Prostate gland (tissue), 2 donors: ENCODE data around the gene WDR18. TPM values are rescaled to one million over a fixed set of nuclear protein-coding genes. Genes with fewer than 3 reads are reported as not detected.

ENCODE experiments used
- DNase-seq: peaks from one replicate; pipeline ENCODE4 v3.0.0-alpha.2; 2019; ENCODE audit warnings: low spot score
- H3K27ac ChIP-seq, 2 donors: fragments of 200-600 bp; sonication (generic); 2 replicates each; pipeline ENCODE4 v1.5.1; 2017 to 2019
- H3K27me3 ChIP-seq: fragments of 200-600 bp; sonication (generic); replicated peaks from 2 replicates; pipeline ENCODE4 v1.5.1; 2019; ENCODE audit not compliant: insufficient read depth
- H3K36me3 ChIP-seq, 2 donors: fragments of 200-600 bp; sonication (generic); 1 replicate in 1 of 2; 2 replicates in 1 of 2; pipeline versions ENCODE4 v1.5.1 to v1.8.1; 2017 to 2019
- H3K4me1 ChIP-seq: fragments of 200-600 bp; sonication (generic); replicated peaks from 2 replicates; pipeline ENCODE4 v1.5.1; 2019
- H3K4me3 ChIP-seq, 2 donors: fragments of 200-600 bp; sonication (generic); 2 replicates each; pipeline ENCODE4 v1.5.1; 2017 to 2019
- H3K9me3 ChIP-seq: fragments of 200-600 bp; sonication (generic); 2 replicates; pipeline ENCODE4 v1.5.1; 2017
- CTCF ChIP-seq, 4 experiments: fragments of 200-600 bp in 2 of 4; fragments of 450-650 bp in 2 of 4; sonication (generic) in 2 of 4; IDR thresholded peaks; 1 replicate in 3 of 4; 2 replicates in 1 of 4; pipeline ENCODE4 v1.5.1; 2016 to 2019; ENCODE audit warnings: antibody characterized with exemption in 4 of 4, mild to moderate bottlenecking in 2 of 4, moderate library complexity in 2 of 4
- POLR2A ChIP-seq: fragments of 450-650 bp; IDR thresholded peaks from one replicate; pipeline ENCODE4 v1.6.1; 2016; ENCODE audit warnings: antibody characterized with exemption, mild to moderate bottlenecking
- POLR2AphosphoS5 ChIP-seq: sonication (generic); formaldehyde crosslinking; IDR thresholded peaks from one replicate; pipeline ENCODE4 v1.6.1; 2017; ENCODE audit warnings: antibody characterized with exemption
- WGBS: methylation state at CpG from one replicate; pipeline ENCODE4 v1.1.5; 2018; 5-methylcytosine and 5-hydroxymethylcytosine counted together
- intact Hi-C: fragments of 100-400 bp; cut with DNase I; formaldehyde crosslinking; loops from one replicate; pipeline ENCODE4 v1.14.2; 2022
- total RNA-seq, 2 donors: library from RNA; depleted of rRNA; stranded (reverse); fragments of >200 nt; gene quantifications; one replicate each; pipeline ENCODE4 v1.1.0, GENCODE V29; 2016

WDR18 gene
- total RNA-seq, 2 donors from 2014 or later: 35.0 to 94.8 TPM

- WGBS: 87% methylated on average over 15 of the region's 23 CpGs
- TF ChIP-seq POLR2A (no peak), POLR2AphosphoS5 (no peak)
- no peak overlapping the region for H3K27ac ChIP-seq
Measured at GRCh38 chr19:990746-991145, 6.6 kb downstream of the WDR18 start.

GRCh38 chr19:991174-991931 lies 7.2 kb downstream of the WDR18 start:
- no peak overlapping the region for H3K4me3 ChIP-seq
- H3K36me3 ChIP-seq: peaks cover 0 to 10% of the 10 kb centered on the region in 2 donors
- no peak for TF ChIP-seq POLR2A
- TF ChIP-seq POLR2AphosphoS5: no peak
- TF ChIP-seq CTCF (IDR thresholded peaks at IDR 0.05): no peak
- H3K27ac ChIP-seq: no peak overlapping the region
- intact Hi-C loops: no loop called here
- H3K27me3 ChIP-seq: no peaks in the 10 kb centered on the region
- no peaks in the 10 kb centered on the region for H3K9me3 ChIP-seq
- H3K4me1 ChIP-seq: no peaks in the 10 kb centered on the region
- DNase-seq: no peak
- 86% methylated on average over 39 of the region's 47 CpGs for WGBS

More at GRCh38 chr19:990746-991145, 6.6 kb downstream of the WDR18 start:
- H3K9me3 ChIP-seq: no peaks in the 10 kb centered on the region
- no peaks in the 10 kb centered on the region for H3K27me3 ChIP-seq
- H3K4me1 ChIP-seq: no peaks in the 10 kb centered on the region
- intact Hi-C loops: no loop called here
- no peak for DNase-seq
- H3K4me3 ChIP-seq: no peak overlapping the region
- H3K36me3 ChIP-seq: peaks cover 0 to 14% of the 10 kb centered on the region in 2 donors

GRCh38 chr19:991932-992669 lies 8.0 kb downstream of the WDR18 start:
- TF ChIP-seq POLR2AphosphoS5 (no peak), CTCF (IDR thresholded peaks at IDR 0.05) (no peak), POLR2A (no peak)
- Histone ChIP-seq H3K27me3 (no peaks in the 10 kb centered on the region), H3K27ac (no peak overlapping the region), H3K9me3 (no peaks in the 10 kb centered on the region), H3K36me3 (peaks cover 0 to 7% of the 10 kb centered on the region in 2 donors), H3K4me1 (no peaks in the 10 kb centered on the region), H3K4me3 (no peak overlapping the region)
- WGBS: 91% methylated on average over 42 of the region's 42 CpGs
- no peak for DNase-seq
- intact Hi-C loops: no loop called here

GRCh38 chr19:992670-993055 lies 8.5 kb downstream of the WDR18 start:
- no peak overlapping the region for H3K4me3 ChIP-seq
- WGBS: 90% methylated on average over 13 of the region's 13 CpGs
- intact Hi-C loops: no loop called here

More at GRCh38 chr19:992670-993055, 8.5 kb downstream of the WDR18 start:
- Histone ChIP-seq H3K36me3 (peaks cover 0 to 7% of the 10 kb centered on the region in 2 donors), H3K27ac (no peak overlapping the region), H3K4me1 (no peaks in the 10 kb centered on the region), H3K9me3 (no peaks in the 10 kb centered on the region), H3K27me3 (no peaks in the 10 kb centered on the region)
- no peak for TF ChIP-seq POLR2AphosphoS5
- no peak for TF ChIP-seq CTCF (IDR thresholded peaks at IDR 0.05)
- TF ChIP-seq POLR2A: no peak
- no peak for DNase-seq
